Suppressor macrophage (primary cell): Measurements from ENCODE around the gene SPEG.
A peak's percentile ranks its signal among the peaks of the same experiment; 100 is the strongest.

Experiments
- DNase-seq, 4 experiments: peaks; one replicate each; pipeline ENCODE4 v3.0.0-alpha.2; 2020 to 2022

Gene SPEG

DNA sequence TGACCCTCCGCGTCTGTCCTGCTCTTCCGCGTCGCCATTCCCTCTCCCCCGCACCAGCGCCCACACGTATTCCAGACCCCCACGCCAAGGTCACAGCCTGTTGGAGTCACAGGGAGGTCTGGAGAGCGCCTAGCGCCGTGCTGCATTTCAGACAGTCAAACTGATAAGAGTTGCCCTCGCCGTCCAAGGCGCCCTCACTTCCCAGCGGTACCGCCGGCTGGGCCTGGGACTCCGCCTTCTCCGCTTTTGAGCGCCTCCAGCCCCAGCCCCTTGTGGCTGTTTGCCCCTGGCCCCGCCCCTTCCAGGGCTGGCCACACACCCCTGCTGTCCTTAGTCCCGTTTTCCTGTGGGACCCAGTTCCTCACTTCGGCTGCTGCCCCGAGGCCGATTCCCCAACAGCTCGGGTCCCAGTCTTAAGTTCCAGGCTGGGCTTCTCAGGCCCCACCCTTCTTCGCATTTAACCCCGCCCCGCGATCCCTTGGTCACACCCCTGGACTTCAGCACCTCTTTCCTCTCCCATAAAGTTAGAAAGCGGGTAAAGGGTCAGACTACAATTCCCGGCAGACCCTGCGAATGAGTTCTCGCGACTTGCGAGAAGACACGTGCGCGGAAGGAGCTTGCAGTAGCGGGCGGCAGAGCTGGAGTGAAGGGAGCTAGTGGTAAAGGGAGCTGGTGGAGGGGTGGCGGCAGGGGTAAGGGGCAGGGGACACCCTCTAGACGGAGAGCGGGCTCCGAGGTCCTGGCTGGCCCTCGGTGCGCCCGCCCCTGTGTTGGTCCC, 63.8 kb downstream of the SPEG start, which contains the start of gene GMPPA:
Gene GMPPA, plus strand, starts transcription at position 612 of the 778 bp plus-strand sequence. CDS start 1,085 bp downstream, outside the sequence.
- DNase-seq, result peak; percentile 96 to 99 (median 98)

DNA sequence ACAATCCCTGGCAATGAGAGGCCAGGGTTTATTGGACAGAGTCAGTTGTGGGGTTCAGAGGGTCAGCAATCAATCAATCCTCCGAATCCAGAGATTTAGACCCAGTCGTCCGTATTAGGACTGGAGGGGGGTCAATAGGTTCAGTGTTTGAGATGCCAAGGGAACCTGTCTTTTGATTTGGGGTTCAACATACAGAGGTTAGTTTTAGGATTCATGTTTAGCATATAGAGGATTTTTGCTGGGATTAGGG, 64.3 kb downstream of the SPEG start:
- DNase-seq, result no peak

DNA sequence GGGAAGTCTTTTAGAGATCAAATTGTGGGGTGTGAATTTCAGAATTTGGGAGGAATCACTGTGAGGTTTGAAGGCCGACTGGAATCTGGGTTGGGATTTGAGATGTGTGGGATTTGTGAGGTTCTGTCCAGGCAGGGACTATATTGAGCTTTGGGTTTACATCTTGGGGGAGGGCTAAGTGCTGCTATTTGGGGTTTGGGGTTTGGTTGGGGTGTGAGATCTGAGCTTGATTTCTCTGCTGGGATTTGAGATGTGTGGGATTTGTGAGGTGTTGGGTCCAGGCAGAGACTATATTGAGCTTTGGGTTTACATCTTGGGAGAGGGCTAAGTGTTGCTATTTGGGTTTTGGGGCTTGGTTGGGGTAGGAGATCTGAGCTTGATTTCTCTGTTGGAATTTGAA, 64.9 kb downstream of the SPEG start:
- DNase-seq, result no peak

DNA sequence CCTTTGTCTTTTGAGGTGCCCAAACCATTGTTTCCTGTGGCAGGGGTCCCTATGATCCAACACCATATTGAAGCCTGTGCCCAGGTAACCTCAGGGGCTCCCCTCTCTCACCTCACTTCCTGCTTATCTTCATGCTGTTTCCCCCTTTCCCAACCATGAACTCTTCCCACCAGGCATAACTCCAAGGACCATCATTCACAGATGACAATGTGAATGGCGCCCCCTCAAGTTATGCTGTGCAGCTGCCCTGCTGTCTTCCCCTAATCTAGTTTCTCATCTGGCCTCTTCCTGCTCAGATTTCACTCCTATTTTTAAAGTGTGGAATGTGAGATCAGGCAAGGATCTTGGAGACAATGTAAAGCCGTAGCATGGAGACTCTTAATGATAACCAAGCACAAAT, 65.5 kb downstream of the SPEG start:
- no peak for DNase-seq

DNA sequence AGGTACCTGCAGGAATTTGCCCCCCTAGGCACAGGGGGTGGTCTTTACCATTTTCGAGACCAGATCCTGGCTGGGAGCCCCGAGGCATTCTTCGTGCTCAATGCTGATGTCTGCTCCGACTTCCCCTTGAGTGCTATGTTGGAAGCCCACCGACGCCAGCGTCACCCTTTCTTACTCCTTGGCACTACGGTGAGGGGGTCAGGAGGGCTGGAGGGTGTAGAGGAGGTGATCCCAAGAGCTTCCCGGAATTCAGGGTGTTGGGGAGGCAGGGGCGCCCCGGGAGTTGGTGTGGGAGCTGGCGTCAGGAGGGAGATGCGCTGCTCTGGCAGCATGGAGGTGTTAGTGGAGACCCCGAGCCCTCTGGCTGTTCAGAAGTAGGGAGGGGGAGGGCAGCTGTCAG, 67.2 kb downstream of the SPEG start:
- DNase-seq, result no peak

DNA sequence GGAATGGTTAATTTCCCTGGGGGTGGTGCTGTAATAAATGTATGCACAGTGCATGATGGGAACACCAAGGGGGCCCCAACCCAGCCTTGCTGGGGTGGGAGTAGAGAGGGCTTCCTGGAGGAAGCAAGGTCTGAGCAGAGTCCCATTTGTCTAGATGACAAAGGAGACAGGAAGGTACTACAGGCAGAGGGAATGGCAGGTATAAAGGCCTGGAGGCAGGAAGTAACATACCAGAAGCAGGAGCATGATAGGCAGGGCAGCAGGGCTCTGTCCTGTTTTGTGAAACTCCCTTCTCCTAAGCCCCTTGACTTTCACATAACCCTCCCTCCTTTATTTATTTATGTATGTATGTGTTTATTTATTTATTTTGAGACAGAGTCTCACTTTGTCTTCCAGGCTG, 68.0 kb downstream of the SPEG start:
- DNase-seq, result no peak

DNA sequence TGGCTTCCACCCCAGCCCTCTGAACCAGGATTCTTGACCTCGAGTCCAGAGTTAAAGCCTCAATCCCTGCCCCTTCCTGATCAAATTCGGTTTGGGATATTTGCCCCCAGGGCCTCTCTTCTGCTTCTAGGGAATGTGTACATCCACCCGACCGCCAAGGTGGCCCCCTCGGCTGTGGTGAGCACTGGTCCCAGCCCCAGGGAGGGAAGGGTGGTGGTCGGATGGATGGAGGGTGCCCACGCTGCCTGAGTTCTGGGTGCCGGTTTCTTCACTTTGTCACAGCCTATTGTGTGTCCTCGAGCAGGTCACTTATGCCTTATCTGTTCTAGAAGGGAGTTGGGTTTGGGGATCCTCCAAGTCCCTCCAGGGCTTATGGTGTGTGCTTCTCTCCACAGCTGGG, 70.9 kb downstream of the SPEG start:
- no peak for DNase-seq

DNA sequence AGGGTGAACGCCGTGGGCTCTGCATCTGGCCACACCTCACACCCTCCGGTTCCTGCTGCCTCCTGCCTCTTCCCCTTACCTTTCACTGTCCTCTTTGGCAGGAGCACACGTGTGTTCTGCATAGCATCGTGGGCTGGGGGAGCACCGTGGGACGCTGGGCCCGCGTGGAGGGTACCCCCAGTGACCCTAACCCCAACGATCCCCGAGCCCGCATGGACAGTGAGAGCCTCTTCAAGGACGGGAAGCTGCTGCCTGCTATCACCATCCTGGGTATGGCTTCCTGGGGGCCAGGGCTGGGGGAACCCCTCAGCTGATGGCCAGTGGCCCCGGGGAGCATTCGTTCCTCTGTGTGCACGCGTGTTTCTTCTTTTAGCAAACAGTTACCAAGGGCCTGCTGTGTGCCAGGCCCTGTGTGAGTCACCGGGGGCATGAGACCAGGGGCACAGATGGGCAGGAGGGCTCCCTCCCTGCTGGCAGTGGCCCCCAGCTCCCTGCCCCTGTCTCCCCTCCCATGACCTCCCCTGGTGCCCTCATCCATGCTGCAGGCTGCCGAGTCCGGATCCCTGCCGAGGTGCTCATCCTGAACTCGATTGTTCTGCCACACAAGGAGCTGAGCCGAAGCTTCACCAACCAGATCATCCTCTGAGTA, 71.6 kb downstream of the SPEG start:
- DNase-seq, result no peak

DNA sequence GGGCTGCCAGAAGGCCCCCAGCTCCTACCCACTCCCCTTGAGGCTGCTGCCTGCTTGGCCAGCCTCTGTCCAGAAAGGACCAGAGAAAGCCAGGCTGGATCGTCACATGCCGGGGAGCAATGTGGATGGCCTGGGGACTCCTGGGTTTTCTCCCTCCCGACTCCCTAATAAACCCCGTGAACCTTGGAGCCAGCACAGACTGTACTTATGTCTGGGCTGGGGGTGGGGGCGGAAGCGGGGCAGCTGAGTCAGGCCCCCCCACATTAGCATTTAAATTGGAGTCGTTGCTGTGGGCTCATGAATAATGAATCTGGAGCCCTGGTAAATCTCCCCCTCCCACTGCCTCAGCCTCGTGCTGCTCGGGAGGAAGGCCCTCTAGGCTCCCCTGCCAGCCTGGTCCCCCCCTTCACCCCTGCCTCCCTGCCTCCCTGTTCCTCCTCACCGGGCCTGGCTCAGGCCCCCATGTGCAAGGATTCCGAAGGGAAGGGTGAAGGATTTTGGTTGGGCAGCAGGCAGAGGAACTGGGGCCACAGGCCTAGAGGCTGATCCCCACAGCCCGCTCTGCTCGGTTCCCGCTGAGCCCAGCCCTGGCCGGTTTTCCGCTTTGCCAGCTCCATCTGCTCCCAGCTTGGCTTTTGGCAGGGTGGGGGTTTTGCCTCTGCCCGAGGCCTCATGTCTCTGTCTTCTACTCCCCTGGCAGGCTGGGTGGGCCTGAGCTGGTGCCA, 72.3 kb downstream of the SPEG start:
- DNase-seq, result no peak

DNA sequence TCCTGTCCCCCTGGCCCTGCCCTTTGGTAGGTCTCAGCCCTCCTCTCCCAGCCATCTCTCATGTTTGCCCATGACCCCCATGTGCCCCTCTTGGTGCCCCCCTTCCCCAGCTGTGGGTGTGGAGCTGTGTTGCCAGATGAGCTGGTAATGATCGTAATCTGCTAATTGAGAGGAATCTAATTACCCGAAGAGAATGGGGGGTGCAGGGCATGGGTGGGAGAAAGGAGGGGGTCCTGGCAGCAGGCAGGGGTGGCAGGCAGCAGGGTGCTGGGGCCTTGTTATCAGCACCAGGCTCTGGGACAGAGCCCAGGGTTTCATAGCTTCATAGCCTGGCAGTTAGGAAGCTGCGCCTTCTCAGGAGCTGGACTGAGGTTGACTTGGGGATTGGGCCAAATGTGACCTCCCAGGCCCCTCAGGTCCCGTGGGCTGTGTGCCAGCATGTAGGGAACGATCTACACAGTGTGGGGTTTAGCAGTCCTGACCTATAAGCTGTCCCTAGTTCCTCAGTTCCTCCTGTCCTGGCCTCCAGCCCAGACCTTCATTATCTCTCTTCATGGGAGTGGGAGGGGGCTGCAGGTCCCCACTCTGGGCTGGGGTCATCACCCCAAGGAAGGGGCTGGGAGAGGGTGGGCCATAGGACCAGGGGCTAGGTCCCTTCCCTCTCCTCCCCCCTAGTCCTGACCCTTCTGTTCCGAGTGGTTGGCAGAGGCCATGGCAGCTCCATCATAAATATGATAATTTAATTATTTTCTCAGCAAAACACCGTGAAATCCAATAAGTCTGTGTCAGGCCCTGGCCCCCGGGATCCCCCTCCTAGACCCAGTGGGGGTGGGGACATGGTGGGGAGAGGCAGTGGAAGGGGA, 73.2 kb downstream of the SPEG start:
- no peak for DNase-seq

DNA sequence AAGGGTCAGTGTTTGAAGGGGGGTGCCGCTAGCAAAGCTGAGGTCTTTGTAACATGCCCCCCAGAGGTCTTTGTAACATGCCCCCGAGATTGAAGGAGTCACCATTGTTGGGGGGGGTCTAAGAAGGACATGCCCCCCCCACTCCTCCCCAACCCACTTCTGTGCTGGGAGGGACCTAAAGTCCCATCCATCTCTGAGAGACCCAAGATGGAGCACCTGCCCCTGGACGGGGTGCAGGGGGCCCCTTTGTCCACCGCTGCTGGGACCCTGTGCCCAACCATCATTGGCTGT, 73.7 kb downstream of the SPEG start:
- no peak for DNase-seq

DNA sequence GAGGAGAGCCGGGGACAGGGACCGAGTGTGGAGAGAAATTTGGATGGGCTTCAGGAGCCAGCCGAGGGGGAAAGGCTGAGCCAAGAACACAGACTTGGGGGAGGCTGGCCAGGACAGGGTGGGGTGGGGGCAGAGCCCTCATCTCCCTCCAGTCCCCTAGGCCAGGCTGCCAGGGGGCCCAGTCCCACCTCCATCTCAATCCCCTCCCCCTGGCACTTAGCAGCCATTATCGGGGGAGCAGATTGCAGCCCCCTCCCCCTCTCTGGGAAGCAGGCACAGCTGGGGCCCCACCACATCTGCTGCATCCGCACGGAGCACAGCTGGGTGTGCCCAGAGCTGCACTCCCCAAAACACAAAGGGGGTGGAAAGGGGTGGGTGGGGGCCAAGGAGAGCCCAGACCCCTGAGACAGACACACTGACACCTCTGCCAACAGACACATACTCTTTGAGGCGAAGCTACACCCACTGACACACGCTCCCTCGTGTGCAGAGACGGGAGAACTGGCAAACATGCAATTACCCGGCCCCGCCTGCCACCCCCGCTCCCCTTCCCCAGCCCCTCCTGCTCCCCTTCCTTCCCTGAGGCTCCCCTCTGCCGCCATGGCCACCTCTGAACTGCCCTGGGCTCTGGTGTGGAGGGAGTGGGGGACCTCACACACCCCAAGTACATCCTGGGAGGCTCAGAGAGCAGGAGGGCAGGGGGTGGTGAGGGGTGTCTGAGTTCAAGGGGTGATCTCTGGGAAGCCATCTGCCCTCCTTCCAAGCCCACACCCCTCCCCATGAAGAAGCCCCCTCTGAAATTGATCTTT, 74.5 kb downstream of the SPEG start:
- peak in 1 of 4 experiments; percentile 17 for DNase-seq

DNA sequence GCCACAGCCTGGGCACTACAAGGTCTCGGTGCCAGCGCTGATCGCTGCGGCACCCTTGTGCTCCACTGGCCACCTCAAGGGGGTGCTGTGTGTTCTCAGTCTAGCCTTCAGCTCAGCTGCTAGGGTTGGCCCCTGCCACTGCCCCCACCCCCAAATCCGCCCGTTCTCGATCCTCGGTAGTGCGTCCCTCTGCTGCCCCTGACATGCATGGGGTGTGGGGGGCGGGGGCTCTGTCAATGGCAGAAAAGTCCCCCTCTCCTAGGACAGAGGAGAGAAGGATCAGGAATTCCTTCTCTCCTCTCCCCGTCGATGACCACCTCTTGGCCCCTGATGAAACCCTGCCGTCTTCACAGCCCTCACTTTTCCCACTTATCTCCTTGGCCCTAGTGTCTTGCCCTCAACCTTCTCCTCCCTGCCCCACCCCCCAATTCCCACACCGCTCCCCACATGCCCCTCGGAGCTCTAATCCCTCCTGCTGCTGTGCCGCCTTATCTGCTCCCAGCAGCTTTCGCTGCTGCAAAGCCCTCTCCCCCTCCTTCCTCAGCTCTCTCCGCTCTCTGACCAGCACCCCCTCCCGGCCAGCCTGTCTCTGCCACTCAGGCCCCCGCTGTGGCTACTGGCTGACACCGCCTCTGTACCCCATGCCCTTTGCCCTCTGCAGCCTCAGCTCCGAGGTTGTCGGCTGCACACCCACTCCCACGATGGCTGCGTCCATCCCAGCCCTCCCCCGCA, 75.3 kb downstream of the SPEG start:
- DNase-seq, result peak; percentile 52 to 75 (median 60)

DNA sequence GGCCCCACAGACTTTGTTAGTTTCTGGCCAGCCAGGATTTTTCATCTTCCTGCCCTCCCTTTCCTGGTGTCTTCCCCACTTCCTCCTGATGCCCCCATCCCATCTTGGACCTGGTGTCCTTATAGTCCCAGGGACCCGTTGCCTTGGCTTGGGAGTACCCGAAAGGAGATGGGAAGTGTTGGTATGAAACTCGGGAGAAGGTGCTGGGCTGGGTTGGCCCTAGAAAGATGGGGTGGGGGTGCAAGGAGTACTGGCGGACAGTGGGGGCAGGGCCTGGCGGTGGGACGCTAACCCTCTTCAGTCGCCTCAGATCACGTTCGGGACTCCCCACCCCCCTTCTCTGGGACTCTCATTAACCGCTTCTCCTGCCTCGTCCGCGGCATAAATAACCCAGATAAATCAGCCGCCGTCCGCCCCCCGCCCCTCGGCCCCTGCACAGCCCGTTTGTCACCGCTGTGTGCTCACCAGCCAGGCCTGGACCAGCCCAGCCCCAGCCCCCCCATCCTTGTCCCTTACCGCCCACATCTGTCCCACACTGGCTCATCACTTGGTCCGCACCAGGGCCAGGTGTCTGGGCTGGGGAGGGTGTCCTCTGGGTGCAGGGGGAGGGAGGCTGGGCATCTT, 76.0 kb downstream of the SPEG start:
- DNase-seq, result no peak

DNA sequence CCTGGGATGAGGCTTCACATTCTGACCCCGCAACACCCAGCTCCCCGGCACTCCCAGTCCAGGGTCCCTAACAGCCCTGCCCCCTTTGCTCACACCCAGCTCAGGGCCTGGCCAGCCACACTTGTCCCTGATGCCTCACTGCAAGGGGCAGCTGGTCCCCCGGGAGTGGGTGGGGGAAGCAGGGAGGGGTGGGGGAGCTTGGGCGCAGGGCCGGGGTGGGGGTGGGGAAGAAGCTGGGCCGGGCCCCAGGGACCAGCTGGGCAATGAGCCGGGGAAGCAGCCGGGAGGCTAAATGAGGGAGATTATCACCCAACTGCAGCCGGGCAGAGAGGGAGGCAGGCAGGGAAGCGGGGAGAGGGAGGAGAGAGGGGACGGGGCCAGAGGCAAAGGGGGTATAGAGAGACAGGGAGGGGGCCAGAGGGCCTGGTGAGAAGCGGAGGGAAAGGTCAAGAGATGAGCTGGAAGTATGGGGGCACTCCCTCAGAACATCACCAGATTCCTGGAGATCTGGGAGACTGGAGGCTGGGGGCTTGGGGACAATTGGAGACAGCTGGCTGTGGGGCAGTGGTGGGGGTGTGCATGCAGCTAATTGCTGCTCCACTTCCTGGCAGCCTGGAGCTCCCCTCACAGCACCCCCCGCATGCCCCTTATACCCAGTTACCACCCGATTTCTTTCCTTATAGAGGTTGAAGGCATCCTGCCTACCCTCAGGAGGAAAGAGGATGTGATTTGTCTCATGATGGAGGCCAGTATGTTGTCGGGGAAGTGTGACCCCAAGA, 77.1 kb downstream of the SPEG start:
- no peak for DNase-seq

DNA sequence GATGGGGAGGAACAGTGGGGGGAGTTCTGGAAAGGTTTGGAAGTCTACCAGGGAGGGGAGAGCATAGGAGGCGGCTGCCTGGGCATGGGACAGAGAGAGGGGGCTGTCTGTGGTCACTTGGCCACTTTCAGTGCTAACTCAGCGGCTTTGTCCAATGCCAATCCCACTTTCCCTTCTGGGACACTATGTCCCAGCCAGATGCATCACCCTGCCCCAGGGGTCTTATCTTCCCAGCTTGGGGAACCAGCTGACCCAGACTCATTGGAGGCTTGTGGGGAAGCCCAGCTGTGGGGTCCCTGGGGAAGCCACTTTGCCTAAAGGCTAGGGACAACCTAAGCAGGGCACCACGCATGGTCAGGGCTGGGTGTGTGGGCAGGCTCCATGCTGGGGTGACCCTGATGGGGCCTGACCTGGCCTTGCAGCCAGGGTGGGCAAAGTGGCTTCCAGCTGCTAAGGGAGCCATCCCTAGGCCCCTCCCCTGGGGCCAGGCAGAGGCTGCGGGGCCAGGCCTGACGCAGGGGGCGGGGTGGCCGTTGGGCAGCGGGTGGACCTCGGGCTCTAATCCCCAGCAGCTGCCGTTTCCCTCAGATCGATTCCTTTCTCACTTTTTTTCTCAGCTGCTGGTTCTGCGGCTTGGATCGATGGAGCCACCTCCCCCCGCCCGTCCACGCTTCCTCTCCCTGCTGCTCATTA, 78.0 kb downstream of the SPEG start:
- no peak for DNase-seq

DNA sequence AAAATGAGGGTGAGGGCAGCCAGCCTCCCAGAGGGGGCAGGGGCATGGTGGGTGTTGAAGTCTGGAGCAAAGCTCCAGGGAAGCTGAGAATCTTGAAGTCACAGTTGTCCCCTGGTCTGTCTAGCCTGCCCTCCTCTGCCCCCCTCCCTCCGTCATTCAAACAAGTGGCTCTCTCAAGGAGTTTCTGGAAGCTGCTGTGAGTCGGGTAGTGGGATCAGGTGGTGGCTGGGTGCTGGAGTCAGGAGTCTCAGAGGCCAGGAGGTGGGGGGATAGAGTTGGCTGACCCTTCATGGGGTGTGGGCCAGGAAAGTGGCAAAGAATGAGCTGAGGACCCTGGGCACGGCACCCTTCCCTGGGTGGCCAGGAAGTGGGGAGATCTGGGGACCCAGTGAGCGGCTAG, 79.1 kb downstream of the SPEG start:
- no peak for DNase-seq

DNA sequence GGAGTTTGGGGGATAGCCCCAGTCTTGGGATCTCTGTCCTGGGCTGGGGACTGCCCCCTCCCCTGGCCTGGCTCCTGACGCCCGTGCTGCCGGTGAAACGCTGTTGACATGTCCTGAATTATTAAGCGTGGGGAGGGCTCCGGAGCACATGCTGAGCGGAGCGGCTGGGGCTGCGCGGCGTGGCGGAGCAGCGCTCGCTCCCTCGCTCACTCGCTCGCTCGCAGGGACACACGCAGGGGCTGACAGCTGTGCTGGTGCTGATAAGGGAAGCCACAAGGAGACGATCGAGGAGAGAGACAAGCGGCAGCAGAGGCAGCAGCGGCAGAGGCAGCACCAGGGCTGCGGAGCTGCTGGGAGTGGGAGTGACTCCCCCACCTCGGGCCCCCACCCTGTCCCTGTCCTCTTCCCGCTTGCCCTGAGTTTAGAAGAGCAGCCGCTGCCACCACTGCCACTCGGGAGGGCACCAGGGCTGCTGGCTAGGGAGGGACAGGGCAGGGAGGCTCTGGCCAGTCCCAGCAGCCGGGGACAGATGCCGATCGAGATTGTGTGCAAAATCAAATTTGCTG, 79.6 kb downstream of the SPEG start, which contains the start of gene ASIC4:
Gene ASIC4, plus strand, starts transcription at position 287 of the 566 bp plus-strand sequence. Its CDS starts 243 bp downstream, at position 530.
- DNase-seq, result peak in 1 of 4 experiments; percentile 29

DNA sequence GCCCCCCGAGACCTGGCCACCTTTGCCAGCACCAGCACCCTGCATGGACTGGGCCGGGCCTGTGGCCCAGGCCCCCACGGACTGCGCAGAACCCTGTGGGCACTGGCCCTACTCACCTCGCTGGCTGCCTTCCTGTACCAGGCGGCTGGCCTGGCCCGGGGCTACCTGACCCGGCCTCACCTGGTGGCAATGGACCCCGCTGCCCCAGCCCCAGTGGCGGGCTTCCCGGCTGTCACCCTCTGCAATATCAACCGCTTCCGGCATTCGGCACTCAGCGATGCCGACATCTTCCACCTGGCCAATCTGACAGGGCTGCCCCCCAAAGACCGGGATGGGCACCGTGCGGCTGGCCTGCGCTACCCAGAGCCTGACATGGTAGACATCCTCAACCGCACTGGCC, 80.2 kb downstream of the SPEG start:
- DNase-seq, result no peak
